CD4-positive, CD25-positive, alpha-beta regulatory T cell (primary cell): ENCODE data around the gene PODNL1. TPM values are rescaled to one million over a fixed set of nuclear protein-coding genes. Genes with fewer than 3 reads are reported as not detected.
A peak's percentile ranks its signal among the peaks of the same experiment; 100 is the strongest.
"Not testable (repeated sequence)": the region's sequence is repeated elsewhere in the genome, so short reads cannot be mapped to it uniquely, and the experiment has no call there.

Experiments used
- ATAC-seq, 2 donors: fragments of 150-1000 bp; cut with Tn5 transposase; one replicate each; pipeline ENCODE4 v1.10.0; 2021; ENCODE audit warnings: low read depth in 2 of 2, moderate number of reproducible peaks in 2 of 2, moderate library complexity in 1 of 2
- DNase-seq, 3 donors: peaks; one replicate each; pipeline versions ENCODE4 v3.0.0 to v3.0.0-alpha.2; 2012 to 2022; ENCODE audit warnings: mixed read lengths in 1 of 3
- H3K27ac ChIP-seq: one replicate; pipeline ENCODE4 v1.7.0; 2013; ENCODE audit warnings: mild to moderate bottlenecking, low read length; ENCODE audit not compliant: insufficient read depth, poor library complexity, severe bottlenecking
- H3K27me3 ChIP-seq: one replicate; pipeline ENCODE4 v1.7.0; 2013; ENCODE audit warnings: low read length; ENCODE audit not compliant: control insufficient read depth, insufficient read depth
- H3K36me3 ChIP-seq: one replicate; pipeline ENCODE4 v1.7.0; 2013; ENCODE audit warnings: mild to moderate bottlenecking, low read length, moderate library complexity; ENCODE audit not compliant: control insufficient read depth, insufficient read depth
- H3K4me1 ChIP-seq: 2 replicates; pipeline ENCODE4 v1.7.0; 2013; ENCODE audit warnings: mild to moderate bottlenecking, low read length; ENCODE audit not compliant: insufficient read depth, control insufficient read depth, poor library complexity, severe bottlenecking
- H3K4me3 ChIP-seq: one replicate; pipeline ENCODE4 v1.7.0; 2013; ENCODE audit warnings: low read depth, mild to moderate bottlenecking, low read length, moderate library complexity
- H3K9me3 ChIP-seq, 2 experiments: 1 replicate in 1 of 2; 2 replicates in 1 of 2; pipeline ENCODE4 v1.7.0; 2013; ENCODE audit warnings: low read length in 2 of 2, mild to moderate bottlenecking in 1 of 2, moderate library complexity in 1 of 2; ENCODE audit not compliant: control insufficient read depth in 2 of 2
- H3K27ac Mint-ChIP-seq, 3 donors: one replicate each; pipeline ENCODE4 v1.8.0; 2020 to 2022; ENCODE audit warnings: mild to moderate bottlenecking in 3 of 3, mixed read lengths in 3 of 3, moderate library complexity in 2 of 3
- H3K27me3 Mint-ChIP-seq: one replicate; pipeline ENCODE4 v1.8.0; 2022; ENCODE audit warnings: mild to moderate bottlenecking, mixed read lengths
- H3K36me3 Mint-ChIP-seq: one replicate; pipeline ENCODE4 v1.8.0; 2020; ENCODE audit warnings: mixed read lengths
- H3K4me1 Mint-ChIP-seq, 4 donors: one replicate each; pipeline ENCODE4 v1.8.0; 2020 to 2022; ENCODE audit warnings: mixed read lengths in 4 of 4, mild to moderate bottlenecking in 1 of 4
- H3K4me3 Mint-ChIP-seq, 4 donors: one replicate each; pipeline ENCODE4 v1.8.0; 2020 to 2022; ENCODE audit warnings: mild to moderate bottlenecking in 4 of 4, mixed read lengths in 4 of 4, moderate library complexity in 3 of 4
- H3K9me3 Mint-ChIP-seq, 7 donors: one replicate each; pipeline ENCODE4 v1.8.0; 2020 to 2022; ENCODE audit warnings: mixed read lengths in 7 of 7, mild to moderate bottlenecking in 3 of 7, moderate library complexity in 2 of 7
- polyA plus RNA-seq, 4 donors: library from polyadenylated mRNA; unstranded; fragments of 300-500 nt; fragmentation: Illumina TruSeq; gene quantifications; one replicate each; pipeline ENCODE4 v1.2.3, GENCODE V29; 2021
- total RNA-seq: library from RNA; stranded (reverse); gene quantifications from one replicate; pipeline ENCODE4 v1.2.3, GENCODE V29; 2022

Gene PODNL1
- total and polyA plus RNA-seq, 5 donors from 2014 or later: 0.52 TPM; not detected in 4

- ATAC-seq: not testable (repeated sequence)
Measured at GRCh38 chr19:13971868-13972267, 33.7 kb upstream of the PODNL1 start.

GRCh38 chr19:13969897-13970296 lies 31.7 kb upstream of the PODNL1 start:
- H3K4me1 Mint-ChIP-seq: peaks cover 0 to 12% (median 6%) of the 10 kb centered on the region in 4 donors
- no peak overlapping the region for H3K27ac ChIP-seq
- H3K27me3 ChIP-seq: no peaks in the 10 kb centered on the region
- H3K4me1 ChIP-seq: no peaks in the 10 kb centered on the region
- no peak overlapping the region for H3K27ac Mint-ChIP-seq
- H3K4me3 Mint-ChIP-seq: no peak overlapping the region
- no peaks in the 10 kb centered on the region for H3K27me3 Mint-ChIP-seq
- H3K9me3 ChIP-seq: no peaks in the 10 kb centered on the region
- H3K4me3 ChIP-seq: no peak overlapping the region
- DNase-seq (no peak), ATAC-seq (no peak)
- peaks cover 36% of the 10 kb centered on the region for H3K36me3 ChIP-seq
- H3K9me3 Mint-ChIP-seq: no peaks in the 10 kb centered on the region
- H3K36me3 Mint-ChIP-seq: peaks cover 13% of the 10 kb centered on the region

More at GRCh38 chr19:13971868-13972267, 33.7 kb upstream of the PODNL1 start:
- not testable (repeated sequence) for DNase-seq, H3K27ac ChIP-seq, H3K27ac Mint-ChIP-seq, H3K4me1 ChIP-seq, H3K4me3 Mint-ChIP-seq, H3K27me3 Mint-ChIP-seq, H3K27me3 ChIP-seq, H3K9me3 ChIP-seq, H3K4me3 ChIP-seq, H3K9me3 Mint-ChIP-seq
- H3K36me3 Mint-ChIP-seq: peaks cover 17% of the 10 kb centered on the region
- peaks cover 0 to 14% (median 6%) of the 10 kb centered on the region in 4 donors for H3K4me1 Mint-ChIP-seq
- peaks cover 22% of the 10 kb centered on the region for H3K36me3 ChIP-seq

GRCh38 chr19:13968999-13969398 lies 30.8 kb upstream of the PODNL1 start:
- Histone ChIP-seq H3K27me3 (no peaks in the 10 kb centered on the region), H3K4me1 (no peaks in the 10 kb centered on the region), H3K4me3 (no peak overlapping the region), H3K27ac (no peak overlapping the region), H3K9me3 (no peaks in the 10 kb centered on the region), H3K36me3 (peaks cover 36% of the 10 kb centered on the region)
- no peaks in the 10 kb centered on the region for H3K9me3 Mint-ChIP-seq
- no peaks in the 10 kb centered on the region for H3K27me3 Mint-ChIP-seq
- peaks cover 0 to 6% (median 2%) of the 10 kb centered on the region in 4 donors for H3K4me1 Mint-ChIP-seq
- peak overlapping the region in 1 of 3 donors; percentile 76 for H3K27ac Mint-ChIP-seq
- ATAC-seq (no peak), DNase-seq (no peak)
- no peak overlapping the region for H3K4me3 Mint-ChIP-seq
- peaks cover 6% of the 10 kb centered on the region for H3K36me3 Mint-ChIP-seq

GRCh38 chr19:13968383-13968935 lies 30.2 kb upstream of the PODNL1 start:
- DNase-seq: no peak
- no peak for ATAC-seq
- Histone ChIP-seq H3K9me3 (no peaks in the 10 kb centered on the region), H3K27ac (no peak overlapping the region), H3K4me3 (no peak overlapping the region), H3K4me1 (no peaks in the 10 kb centered on the region), H3K36me3 (peaks cover 36% of the 10 kb centered on the region), H3K27me3 (no peaks in the 10 kb centered on the region)
- Mint-ChIP-seq H3K27ac (no peak overlapping the region), H3K36me3 (peaks cover 6% of the 10 kb centered on the region), H3K9me3 (no peaks in the 10 kb centered on the region), H3K4me1 (peaks cover 0 to 4% (median 0%) of the 10 kb centered on the region in 4 donors), H3K4me3 (no peak overlapping the region), H3K27me3 (no peaks in the 10 kb centered on the region)

- H3K9me3 Mint-ChIP-seq, ATAC-seq, H3K36me3 Mint-ChIP-seq, H3K27ac ChIP-seq, H3K4me1 ChIP-seq, H3K9me3 ChIP-seq, H3K4me3 ChIP-seq, H3K4me1 Mint-ChIP-seq, H3K27me3 ChIP-seq, H3K27me3 Mint-ChIP-seq, H3K27ac Mint-ChIP-seq, DNase-seq: not testable (repeated sequence)
- H3K4me3 Mint-ChIP-seq: peak overlapping the region in 1 of 4 donors; percentile 21
- peaks cover 32% of the 10 kb centered on the region for H3K36me3 ChIP-seq
Measured at GRCh38 chr19:13967206-13967605, 29.0 kb upstream of the PODNL1 start.

GRCh38 chr19:13966684-13967128 lies 28.5 kb upstream of the PODNL1 start:
- DNase-seq (no peak), ATAC-seq (no peak)
- H3K9me3 Mint-ChIP-seq: peaks cover 0 to under 1% (median 0%) of the 10 kb centered on the region in 7 donors
- peaks cover 31% of the 10 kb centered on the region for H3K36me3 ChIP-seq
- H3K27me3 ChIP-seq: no peaks in the 10 kb centered on the region
- H3K36me3 Mint-ChIP-seq: peaks cover 7% of the 10 kb centered on the region
- H3K27me3 Mint-ChIP-seq: no peaks in the 10 kb centered on the region
- H3K4me3 ChIP-seq: no peak overlapping the region
- H3K27ac ChIP-seq: no peak overlapping the region
- H3K4me3 Mint-ChIP-seq: no peak overlapping the region
- H3K27ac Mint-ChIP-seq: peak overlapping the region in 1 of 3 donors; percentile 41
- no peaks in the 10 kb centered on the region for H3K4me1 Mint-ChIP-seq
- H3K9me3 ChIP-seq: no peaks in the 10 kb centered on the region
- H3K4me1 ChIP-seq: no peaks in the 10 kb centered on the region

- peaks cover 31% of the 10 kb centered on the region for H3K36me3 ChIP-seq
- ATAC-seq: no peak
- no peak overlapping the region for H3K27ac ChIP-seq
- no peak overlapping the region for H3K4me3 ChIP-seq
- no peak for DNase-seq
- H3K9me3 Mint-ChIP-seq: peaks cover 0 to 1% (median 0%) of the 10 kb centered on the region in 7 donors
- H3K27me3 Mint-ChIP-seq: no peaks in the 10 kb centered on the region
- no peak overlapping the region for H3K4me3 Mint-ChIP-seq
- H3K9me3 ChIP-seq: no peaks in the 10 kb centered on the region
- no peaks in the 10 kb centered on the region for H3K4me1 ChIP-seq
- H3K27me3 ChIP-seq: no peaks in the 10 kb centered on the region
- peaks cover 0 to 3% (median 1%) of the 10 kb centered on the region in 4 donors for H3K4me1 Mint-ChIP-seq
- peak overlapping the region in 1 of 3 donors; percentile 41 for H3K27ac Mint-ChIP-seq
- H3K36me3 Mint-ChIP-seq: peaks cover 12% of the 10 kb centered on the region
Measured at GRCh38 chr19:13965926-13966683, 27.9 kb upstream of the PODNL1 start.
